HepG2 (cell line): ENCODE results near the gene APPBP2. TPM values are rescaled to one million over a fixed set of nuclear protein-coding genes. Genes with fewer than 3 reads are reported as not detected.

Experiments
- AHDC1 ChIP-seq: sonication (generic); formaldehyde crosslinking; IDR thresholded peaks from 2 replicates; pipeline ENCODE4 v1.5.1; 2020; ENCODE audit warnings: mild to moderate bottlenecking, missing genetic modification reagents, borderline replicate concordance
- BORCS8-MEF2B ChIP-seq: sonication (generic); formaldehyde crosslinking; IDR thresholded peaks from 2 replicates; pipeline ENCODE4 v1.8.0; 2022; ENCODE audit warnings: mild to moderate bottlenecking, missing genetic modification reagents
- ELF3 ChIP-seq: IDR thresholded peaks from 2 replicates; pipeline ENCODE4 v1.6.1; 2016; ENCODE audit warnings: missing genetic modification reagents, missing compliant biosample characterization
- ERF ChIP-seq: IDR thresholded peaks from 2 replicates; pipeline ENCODE4 v1.6.1; 2018; ENCODE audit warnings: missing biosample characterization, missing genetic modification reagents
- EZH2 ChIP-seq: conservative IDR thresholded peaks from 2 replicates; pipeline ENCODE4 v1.6.1; 2012; ENCODE audit warnings: mild to moderate bottlenecking, low read depth, low read length, moderate library complexity
- FOXC1 ChIP-seq: sonication (generic); formaldehyde crosslinking; IDR thresholded peaks from 2 replicates; pipeline ENCODE4 v1.8.0; 2022; ENCODE audit warnings: mild to moderate bottlenecking, missing genetic modification reagents, borderline replicate concordance
- HNF1B ChIP-seq: sonication (generic); formaldehyde crosslinking; IDR thresholded peaks from 2 replicates; pipeline ENCODE4 v1.5.1; 2020; ENCODE audit warnings: mild to moderate bottlenecking, moderate library complexity, missing genetic modification reagents
- HOXA3 ChIP-seq: sonication (generic); formaldehyde crosslinking; IDR thresholded peaks from 2 replicates; pipeline ENCODE4 v1.5.0; 2020; ENCODE audit warnings: missing genetic modification reagents
- IRF2 ChIP-seq: IDR thresholded peaks from 2 replicates; pipeline ENCODE4 v1.6.1; 2018; ENCODE audit warnings: missing genetic modification reagents, missing compliant biosample characterization
- MIER3 ChIP-seq: IDR thresholded peaks from 2 replicates; pipeline ENCODE4 v1.6.1; 2016; ENCODE audit warnings: missing compliant biosample characterization, borderline replicate concordance
- NFE2L1 ChIP-seq: sonication (generic); formaldehyde crosslinking; IDR thresholded peaks from 2 replicates; pipeline ENCODE4 v1.4.0; 2020; ENCODE audit warnings: missing genetic modification reagents, mild to moderate bottlenecking, borderline replicate concordance
- REPIN1 ChIP-seq: sonication (generic); formaldehyde crosslinking; IDR thresholded peaks from 2 replicates; pipeline ENCODE4 v1.8.0; 2022; ENCODE audit warnings: missing genetic modification reagents, low read depth, mild to moderate bottlenecking, borderline replicate concordance
- RFXANK ChIP-seq: IDR thresholded peaks from 2 replicates; pipeline ENCODE4 v1.6.1; 2016
- SAP130 ChIP-seq: IDR thresholded peaks from 2 replicates; pipeline ENCODE4 v1.6.1; 2016; ENCODE audit warnings: low read depth
- TGIF2 ChIP-seq: IDR thresholded peaks from 2 replicates; pipeline ENCODE4 v1.6.1; 2016; ENCODE audit warnings: control low read depth, missing compliant biosample characterization
- YEATS2 ChIP-seq: sonication (generic); formaldehyde crosslinking; IDR thresholded peaks from 2 replicates; pipeline ENCODE4 v1.4.0; 2020; ENCODE audit warnings: missing genetic modification reagents, borderline replicate concordance
- ZNF263 ChIP-seq: sonication (generic); formaldehyde crosslinking; IDR thresholded peaks from 2 replicates; pipeline ENCODE4 v1.4.0; 2020; ENCODE audit warnings: missing genetic modification reagents
- ZNF333 ChIP-seq: sonication (generic); formaldehyde crosslinking; IDR thresholded peaks from 2 replicates; pipeline ENCODE4 v1.4.0; 2020; ENCODE audit warnings: mild to moderate bottlenecking, missing genetic modification reagents, borderline replicate concordance
- ZNF33A ChIP-seq: sonication (generic); formaldehyde crosslinking; IDR thresholded peaks from 2 replicates; pipeline ENCODE4 v1.5.1; 2020; ENCODE audit warnings: missing genetic modification reagents, mild to moderate bottlenecking, moderate library complexity, borderline replicate concordance
- ZNF510 ChIP-seq: sonication (generic); formaldehyde crosslinking; IDR thresholded peaks from 2 replicates; pipeline ENCODE4 v1.4.0; 2020; ENCODE audit warnings: low read depth, mild to moderate bottlenecking, missing genetic modification reagents
- ZNF768 ChIP-seq: sonication (generic); formaldehyde crosslinking; IDR thresholded peaks from 2 replicates; pipeline ENCODE4 v1.4.0; 2020; ENCODE audit warnings: missing genetic modification reagents
- polyA plus RNA-seq, 8 experiments: library from polyadenylated mRNA; depleted of rRNA in 3 of 8; stranded (reverse) in 7 of 8; unstranded in 1 of 8; fragments of >200 nt; fragmentation: Illumina TruSeq in 4 of 8; extraction: Trizol in 4 of 8; gene quantifications; 2 replicates each; pipeline versions ENCODE4 v1.2.1 to v1.2.3, GENCODE V29; 2011 to 2016; ENCODE audit warnings: low read depth in 4 of 8, missing spikeins in 1 of 8, mixed read lengths in 1 of 8; ENCODE audit not compliant: insufficient read depth in 1 of 8
- total RNA-seq, 5 experiments: library from RNA; depleted of rRNA; stranded (reverse); fragments of >200 nt; fragmentation: Illumina TruSeq; extraction: Trizol; gene quantifications; 2 replicates each; pipeline ENCODE4 v1.2.3, GENCODE V29; 2016; ENCODE audit warnings: low read depth in 1 of 5
- TF ChIP-seq, protein P1 (sequence below): sonication (generic); formaldehyde crosslinking; IDR thresholded peaks from 2 replicates; pipeline ENCODE4 v1.4.0; 2020; ENCODE audit warnings: mild to moderate bottlenecking, missing genetic modification reagents

APPBP2 gene
- total and polyA plus RNA-seq, 2 of the 13 experiments (the other 11 are each of a cell fraction or from before 2014, with no cell fraction given): 17.5 to 45.8 TPM

GRCh38 chr17:60421273-60422161, 104.5 kb downstream of the APPBP2 start (continued):
- TF ChIP-seq, protein P1, sequence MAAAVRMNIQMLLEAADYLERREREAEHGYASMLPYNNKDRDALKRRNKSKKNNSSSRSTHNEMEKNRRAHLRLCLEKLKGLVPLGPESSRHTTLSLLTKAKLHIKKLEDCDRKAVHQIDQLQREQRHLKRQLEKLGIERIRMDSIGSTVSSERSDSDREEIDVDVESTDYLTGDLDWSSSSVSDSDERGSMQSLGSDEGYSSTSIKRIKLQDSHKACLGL: no peak
- peak; percentile 14; the same call in 1 of the 2 replicates for TF ChIP-seq AHDC1
- 0 out of 2 replicates have a peak, but pooled peaks have one; percentile 25 for TF ChIP-seq BORCS8-MEF2B (CRISPR knock-in tag)
- TF ChIP-seq ELF3 (CRISPR knock-in tag): 0 out of 2 replicates have a peak, but pooled peaks have one; percentile 13
- peak; percentile 48; the same call in 1 of the 2 replicates for TF ChIP-seq HOXA3 (CRISPR knock-in tag)
- TF ChIP-seq REPIN1 (CRISPR knock-in tag): peak; percentile 40; the same call in 1 of the 2 replicates
- TF ChIP-seq ZNF333 (CRISPR knock-in tag): peak; percentile 85; the same call in 1 of the 2 replicates
- peak; percentile 60 for TF ChIP-seq ZNF768
- TF ChIP-seq FOXC1: 0 out of 2 replicates have a peak, but pooled peaks have one; percentile 56
- 0 out of 2 replicates have a peak, but pooled peaks have one; percentile 52 for TF ChIP-seq ZNF510 (CRISPR knock-in tag)
- 0 out of 2 replicates have a peak, but pooled peaks have one; percentile 40 for TF ChIP-seq ERF
- TF ChIP-seq ZNF263 (CRISPR knock-in tag): 0 out of 2 replicates have a peak, but pooled peaks have one; percentile 22
- TF ChIP-seq NFE2L1 (CRISPR knock-in tag): no peak
- TF ChIP-seq RFXANK (CRISPR knock-in tag): no peak
- TF ChIP-seq IRF2: peak; percentile 51; the same call in 1 of the 2 replicates
- no peak for TF ChIP-seq ZNF33A
- TF ChIP-seq SAP130 (CRISPR knock-in tag): 0 out of 2 replicates have a peak, but pooled peaks have one; percentile 28
- no peak for TF ChIP-seq TGIF2 (CRISPR knock-in tag)
- TF ChIP-seq MIER3 (CRISPR knock-in tag): peak; percentile 41; the same call in 1 of the 2 replicates
- 0 out of 2 replicates have a peak, but pooled peaks have one; percentile 27 for TF ChIP-seq YEATS2
- 0 out of 2 replicates have a peak, but pooled peaks have one; percentile 31 for TF ChIP-seq HNF1B (CRISPR knock-in tag)
- TF ChIP-seq EZH2: 0 out of 2 replicates have a peak, but pooled peaks have one; percentile 29
